ENCODE results near the gene CFAP73. TPM values are rescaled to one million over a fixed set of nuclear protein-coding genes. Genes with fewer than 3 reads are reported as not detected.
A peak's percentile ranks its signal among the peaks of the same experiment; 100 is the strongest.

The CFAP73 gene
- total RNA-seq, 1 experiment from 2014 or later, result not detected

GRCh38 chr12:113157218-113157859 lies 7.8 kb downstream of the CFAP73 start:
- in situ Hi-C loops (cut with HindIII; ENCODE audit: low sequenced_read_pairs), result loop anchor here (25.0 kb wide), 1 partner anchor 95 kb away; the partner anchor contains the start of gene DTX1
- no peak for DNase-seq (ENCODE audit: low spot score)

GRCh38 chr12:113158439-113159203 lies 9.1 kb downstream of the CFAP73 start:
- in situ Hi-C loops (cut with HindIII; ENCODE audit: low sequenced_read_pairs), result loop anchor here (25.0 kb wide), 1 partner anchor 96 kb away; the partner anchor contains the start of gene DTX1

GRCh38 chr12:113159937-113160336 lies 10.4 kb downstream of the CFAP73 start:
- in situ Hi-C loops (cut with HindIII; ENCODE audit: low sequenced_read_pairs), result loop anchor here (25.0 kb wide), 1 partner anchor 98 kb away; the partner anchor contains the start of gene DTX1
- no peak for DNase-seq (ENCODE audit: low spot score)

More at GRCh38 chr12:113158439-113159203, 9.1 kb downstream of the CFAP73 start:
- DNase-seq (ENCODE audit: low spot score), result no peak

- in situ Hi-C loops (cut with HindIII; ENCODE audit: low sequenced_read_pairs), result loop anchor here (25.0 kb wide), 1 partner anchor 99 kb away; the partner anchor contains the start of gene DTX1
- DNase-seq (ENCODE audit: low spot score), result peak; percentile 35
These were observed 12.0 kb downstream of the CFAP73 start for GRCh38 chr12:113161415-113162016.

GRCh38 chr12:113162102-113163029 lies 12.8 kb downstream of the CFAP73 start:
- no peak for DNase-seq (ENCODE audit: low spot score)
- in situ Hi-C loops (cut with HindIII; ENCODE audit: low sequenced_read_pairs), result loop anchor here (25.0 kb wide), 1 partner anchor 100 kb away; the partner anchor contains the start of gene DTX1

- in situ Hi-C loops (cut with HindIII; ENCODE audit: low sequenced_read_pairs), result loop anchor here (25.0 kb wide), 1 partner anchor 101 kb away; the partner anchor contains the start of gene DTX1
- no peak for DNase-seq (ENCODE audit: low spot score)
These were observed 13.5 kb downstream of the CFAP73 start for GRCh38 chr12:113163030-113163360.

- in situ Hi-C loops (cut with HindIII; ENCODE audit: low sequenced_read_pairs), result loop anchor here (25.0 kb wide), 1 partner anchor 102 kb away; the partner anchor contains the start of gene DTX1
- DNase-seq (ENCODE audit: low spot score), result no peak
These were observed 14.5 kb downstream of the CFAP73 start for GRCh38 chr12:113164014-113164413.

GRCh38 chr12:113165521-113166450 lies 16.3 kb downstream of the CFAP73 start:
- in situ Hi-C loops (cut with HindIII; ENCODE audit: low sequenced_read_pairs), result loop anchor here (25.0 kb wide), 1 partner anchor 103 kb away; the partner anchor contains the start of gene DTX1
- no peak for DNase-seq (ENCODE audit: low spot score)

GRCh38 chr12:113167868-113168267 lies 18.3 kb downstream of the CFAP73 start:
- in situ Hi-C loops (cut with HindIII; ENCODE audit: low sequenced_read_pairs), result loop anchor here (25.0 kb wide), 1 partner anchor 106 kb away; the partner anchor contains the start of gene DTX1
- DNase-seq (ENCODE audit: low spot score), result no peak

- in situ Hi-C loops (cut with HindIII; ENCODE audit: low sequenced_read_pairs), result loop anchor here (25.0 kb wide), 1 partner anchor 107 kb away; the partner anchor contains the start of gene DTX1
- no peak for DNase-seq (ENCODE audit: low spot score)
These were observed 20.2 kb downstream of the CFAP73 start for GRCh38 chr12:113169697-113170096.

GRCh38 chr12:113170457-113170856 lies 20.9 kb downstream of the CFAP73 start:
- no peak for DNase-seq (ENCODE audit: low spot score)
- in situ Hi-C loops (cut with HindIII; ENCODE audit: low sequenced_read_pairs), result loop anchor here (25.0 kb wide), 1 partner anchor 108 kb away; the partner anchor contains the start of gene DTX1

- in situ Hi-C loops (cut with HindIII; ENCODE audit: low sequenced_read_pairs), result loop anchor here (25.0 kb wide), 1 partner anchor 109 kb away; the partner anchor contains the start of gene DTX1
- no peak for DNase-seq (ENCODE audit: low spot score)
These were observed 21.4 kb downstream of the CFAP73 start for GRCh38 chr12:113170926-113171325.

GRCh38 chr12:113171543-113171942 lies 22.0 kb downstream of the CFAP73 start:
- no peak for DNase-seq (ENCODE audit: low spot score)
- in situ Hi-C loops (cut with HindIII; ENCODE audit: low sequenced_read_pairs), result loop anchor here (25.0 kb wide), 1 partner anchor 109 kb away; the partner anchor contains the start of gene DTX1

GRCh38 chr12:113172185-113172584 lies 22.7 kb downstream of the CFAP73 start:
- in situ Hi-C loops (cut with HindIII; ENCODE audit: low sequenced_read_pairs), result loop anchor here (25.0 kb wide), 1 partner anchor 110 kb away; the partner anchor contains the start of gene DTX1
- no peak for DNase-seq (ENCODE audit: low spot score)

GRCh38 chr12:113173081-113173698 lies 23.7 kb downstream of the CFAP73 start:
- in situ Hi-C loops (cut with HindIII; ENCODE audit: low sequenced_read_pairs), result loop anchor here (25.0 kb wide), 1 partner anchor 111 kb away; the partner anchor contains the start of gene DTX1
- DNase-seq (ENCODE audit: low spot score), result no peak

Data from G401 (cell line).